GM04504 (cell line): ENCODE data around the gene CASTOR2.
A peak's percentile ranks its signal among the peaks of the same experiment; 100 is the strongest.
"Not testable (repeated sequence)": the region's sequence is repeated elsewhere in the genome, so short reads cannot be mapped to it uniquely, and the experiment has no call there.

ENCODE experiments used
- DNase-seq: peaks from one replicate; pipeline ENCODE4 v3.0.0-alpha.2; 2012; ENCODE audit warnings: low read depth

Gene CASTOR2

DNA sequence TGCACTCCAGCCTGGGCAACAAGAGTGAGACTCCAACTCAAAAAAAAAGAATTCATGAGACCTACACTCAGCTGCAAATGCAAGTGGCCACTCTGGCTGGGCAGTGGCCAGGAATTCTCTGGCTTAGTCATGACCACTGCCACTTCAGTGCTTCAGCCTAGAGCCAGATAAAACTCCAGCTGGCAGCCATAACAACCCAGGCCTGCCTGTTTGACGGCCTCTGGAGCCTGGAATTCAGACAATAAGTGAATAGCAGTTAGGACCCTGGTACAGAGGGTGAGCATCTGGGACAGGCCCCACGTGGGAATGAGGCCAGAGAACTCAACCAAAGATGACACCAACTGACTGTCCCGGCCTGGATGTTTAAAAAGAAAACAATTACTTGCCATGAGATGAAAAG is 90.2 kb downstream of the CASTOR2 start:
- peak; percentile 86 for DNase-seq

DNA sequence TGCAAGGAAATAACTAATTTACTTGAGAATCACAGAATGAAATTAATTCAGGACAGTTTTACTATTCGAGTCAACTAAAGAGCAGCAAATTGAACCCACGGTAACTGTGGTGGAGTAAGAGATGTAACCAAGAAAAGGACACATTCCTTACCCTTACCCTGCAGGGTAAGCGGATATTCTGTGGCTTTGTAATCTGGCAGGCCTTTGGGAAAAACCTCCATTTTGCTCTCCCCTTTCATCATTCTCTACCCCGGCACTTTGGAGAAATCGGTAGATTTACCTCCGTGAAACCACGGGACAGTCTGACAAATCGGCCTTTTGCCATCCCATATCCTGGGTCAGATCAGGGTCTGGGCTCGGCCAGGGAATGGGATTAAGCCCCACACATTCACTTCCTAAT is 90.7 kb downstream of the CASTOR2 start:
- DNase-seq = no peak

DNA sequence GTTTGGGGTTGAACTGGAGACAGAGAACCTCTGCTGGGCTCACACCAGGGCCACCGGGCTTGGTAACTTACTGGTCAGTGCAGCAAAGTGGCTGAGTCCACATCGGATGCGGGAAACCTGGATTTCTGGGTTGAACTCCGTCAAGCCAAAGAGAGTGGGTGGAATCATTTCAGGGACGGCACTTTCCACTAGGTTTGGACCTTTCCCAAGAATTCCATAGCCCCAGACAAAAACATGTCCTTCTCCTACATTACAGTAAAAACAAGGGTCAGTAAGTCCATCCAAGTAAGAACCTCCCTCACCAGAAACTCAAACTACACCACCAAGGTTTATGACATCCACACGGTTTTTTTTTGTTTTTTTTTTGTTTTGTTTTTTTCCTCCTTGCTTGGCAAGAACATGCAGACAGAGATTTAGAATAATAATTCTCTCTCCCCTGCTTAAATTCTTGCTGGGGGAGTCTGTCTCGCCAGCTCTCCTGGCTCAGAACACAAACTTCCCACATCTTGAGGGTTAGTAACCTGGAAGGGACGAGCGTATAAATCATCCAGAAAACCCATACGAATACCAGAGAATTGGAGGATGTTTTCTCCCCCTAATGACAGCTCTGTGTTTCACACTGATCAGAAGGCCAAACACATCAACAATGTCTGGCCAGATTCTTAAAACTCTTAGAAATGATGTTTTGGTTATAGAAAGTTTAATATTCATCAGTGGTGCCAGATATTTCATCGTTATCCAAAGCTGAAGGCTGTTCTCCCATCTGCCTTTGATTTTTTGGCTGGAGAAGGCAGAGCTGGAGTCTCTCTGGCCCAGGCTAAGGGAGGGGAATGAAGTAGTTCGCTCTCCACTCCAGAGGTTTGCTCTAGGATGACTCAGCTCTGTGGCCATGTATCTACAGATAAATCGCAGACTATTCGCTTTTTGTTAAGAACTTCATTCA is 91.6 kb downstream of the CASTOR2 start:
- DNase-seq = peak; percentile 59

DNA sequence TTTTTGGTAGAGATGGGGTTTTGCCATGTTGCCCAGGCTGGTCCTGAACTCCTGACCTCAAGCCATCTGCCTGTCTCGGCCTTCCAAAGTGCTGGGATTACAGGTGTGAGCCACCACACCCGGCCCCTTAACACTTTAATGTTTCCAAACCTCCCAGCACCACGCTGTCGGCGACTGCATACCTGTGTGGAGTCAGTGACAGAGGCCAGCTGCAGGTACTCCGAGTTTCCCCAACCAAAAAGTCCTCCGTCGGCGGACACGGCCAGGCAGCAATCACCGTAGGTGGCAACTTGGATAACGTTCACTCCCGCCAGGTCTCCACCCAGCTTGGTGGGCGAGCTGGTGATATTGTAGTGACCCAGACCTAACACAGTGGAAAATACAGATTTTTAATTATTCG is 93.9 kb downstream of the CASTOR2 start:
- DNase-seq = no peak

DNA sequence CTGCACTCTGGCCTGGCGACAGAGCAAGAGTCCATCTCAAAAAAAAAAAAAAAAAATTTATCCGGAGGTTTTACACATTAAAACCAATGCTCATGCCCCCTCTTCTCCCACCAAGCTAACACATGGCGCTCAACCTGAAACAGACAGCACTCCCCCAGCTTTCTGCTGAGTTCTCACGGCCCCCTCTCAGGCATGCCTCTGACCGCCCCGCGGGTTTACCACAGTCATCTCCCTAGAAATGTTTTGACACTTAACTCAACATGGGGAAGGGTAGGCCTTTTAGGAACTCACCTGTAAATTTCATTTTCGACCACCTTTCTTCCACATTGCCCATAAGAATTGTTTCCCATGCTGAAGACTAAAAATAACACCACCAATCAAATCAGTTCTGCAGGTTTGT is 99.8 kb downstream of the CASTOR2 start:
- DNase-seq = no peak

DNA sequence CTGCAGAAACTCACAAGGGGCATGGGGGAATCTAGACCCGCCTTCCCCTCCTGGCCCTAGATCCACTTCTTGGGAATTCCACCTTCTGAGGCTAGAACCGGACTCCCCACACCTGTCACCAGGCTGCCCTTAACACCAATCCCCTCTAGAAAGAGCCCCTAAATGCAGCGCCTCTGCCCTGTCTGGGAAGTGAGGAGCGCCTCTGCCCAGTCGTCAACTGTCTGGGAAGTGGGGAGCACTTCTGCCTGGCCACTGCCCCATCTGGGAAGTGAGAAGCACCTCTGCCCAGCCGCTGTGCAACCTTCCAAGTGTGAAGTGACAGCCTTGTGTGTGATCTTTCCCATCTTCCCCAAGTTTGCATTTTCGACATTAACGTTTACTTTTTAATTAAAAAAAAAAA is 100.3 kb downstream of the CASTOR2 start:
- DNase-seq = no peak

DNA sequence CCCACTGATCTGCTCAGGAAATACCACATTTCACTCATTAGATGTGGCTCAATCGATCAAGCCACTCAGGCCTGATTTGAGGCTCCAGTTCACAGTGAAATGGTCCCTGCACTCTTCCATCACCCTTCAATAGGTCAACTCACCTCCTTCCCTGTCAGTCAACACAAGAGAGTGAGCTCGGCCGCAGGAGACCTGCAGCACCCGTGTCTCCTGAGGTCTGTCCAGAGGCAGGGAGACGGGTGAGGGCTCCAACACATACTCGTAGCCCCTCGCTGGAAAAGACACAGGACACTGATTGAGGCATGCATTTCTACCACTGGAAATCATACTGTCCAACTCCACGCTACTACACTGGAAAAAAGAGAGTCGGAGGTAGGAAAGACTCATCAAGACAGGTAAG is 102.0 kb downstream of the CASTOR2 start:
- no peak for DNase-seq

DNA sequence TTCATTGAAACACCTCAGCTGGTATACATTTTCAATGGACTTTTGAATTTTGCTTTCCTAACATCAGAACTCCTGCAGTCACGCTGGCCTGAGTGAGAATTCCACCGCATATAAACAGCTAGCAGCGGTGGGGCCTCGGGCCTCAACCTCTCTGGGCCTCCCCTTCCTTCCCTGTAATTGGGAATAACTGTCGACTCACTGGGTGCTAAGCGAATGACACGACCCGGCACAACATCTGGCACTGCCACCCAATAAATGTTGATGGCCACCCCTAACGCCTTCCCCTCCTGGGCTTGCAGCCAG is 108.4 kb downstream of the CASTOR2 start:
- no peak for DNase-seq

DNA sequence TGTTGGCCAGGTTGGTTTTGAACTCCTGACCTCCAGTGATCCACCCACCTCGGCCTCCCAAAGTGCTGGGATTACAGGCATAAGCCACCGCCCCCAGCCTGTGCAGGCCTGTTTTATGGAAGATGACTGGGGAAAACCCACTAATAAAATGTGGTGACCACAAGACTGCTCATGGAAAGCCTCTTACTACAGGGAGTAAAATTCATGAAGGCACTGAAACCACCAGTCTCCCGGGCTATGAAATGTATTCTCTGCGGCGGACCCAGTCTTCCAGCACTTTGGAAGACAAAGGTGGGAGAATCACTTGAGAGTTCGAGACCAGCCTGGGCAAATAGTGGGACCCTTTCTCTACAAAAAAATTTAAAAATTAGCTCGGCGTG is 109.7 kb downstream of the CASTOR2 start:
- not testable (repeated sequence) for DNase-seq
